GM23338 (cell line): ENCODE data around the gene ARHGEF17. TPM values are rescaled to one million over a fixed set of nuclear protein-coding genes. Genes with fewer than 3 reads are reported as not detected.

ENCODE experiments used
- ATAC-seq: fragments of 200-7000 bp; cut with Tn5 transposase; 3 replicates; pipeline ENCODE4 v1.9.1; 2020
- DNase-seq: peaks from one replicate; pipeline ENCODE4 v3.0.0-alpha.2; 2015; ENCODE audit warnings: low spot score
- H2AFZ ChIP-seq: fragments of 200-600 bp; sonication (generic); 2 replicates; pipeline ENCODE4 v1.8.0; 2016; ENCODE audit warnings: antibody characterized with exemption, mild to moderate bottlenecking, moderate library complexity
- H3F3A ChIP-seq: fragments of 200-600 bp; sonication (generic); replicated peaks from 2 replicates; pipeline ENCODE4 v1.8.0; 2017; ENCODE audit warnings: antibody characterized with exemption, mixed run types, low read depth
- H3K27ac ChIP-seq: fragments of 200-600 bp; sonication (generic); 2 replicates; pipeline ENCODE4 v1.6.1; 2016; ENCODE audit warnings: low read depth
- H3K27me3 ChIP-seq: fragments of 200-600 bp; sonication (generic); 2 replicates; pipeline ENCODE4 v1.8.0; 2016; ENCODE audit warnings: mild to moderate bottlenecking, mixed run types, moderate library complexity; ENCODE audit not compliant: insufficient read depth
- H3K36me3 ChIP-seq: fragments of 200-600 bp; sonication (generic); 2 replicates; pipeline ENCODE4 v1.8.0; 2016; ENCODE audit warnings: mild to moderate bottlenecking; ENCODE audit not compliant: insufficient read depth
- H3K4me1 ChIP-seq: fragments of 200-600 bp; sonication (generic); 2 replicates; pipeline ENCODE4 v1.8.0; 2016; ENCODE audit warnings: mild to moderate bottlenecking, moderate library complexity; ENCODE audit not compliant: insufficient read depth
- H3K4me2 ChIP-seq: fragments of 200-600 bp; sonication (generic); 2 replicates; pipeline ENCODE4 v1.7.1; 2017; ENCODE audit warnings: mixed run types
- H3K4me3 ChIP-seq: fragments of 200-600 bp; sonication (generic); 2 replicates; pipeline ENCODE4 v1.6.1; 2016; ENCODE audit warnings: mixed run types
- H3K79me2 ChIP-seq: fragments of 200-600 bp; sonication (generic); replicated peaks from 2 replicates; pipeline ENCODE4 v1.8.0; 2017; ENCODE audit warnings: mild to moderate bottlenecking; ENCODE audit not compliant: insufficient read depth
- H3K9me2 ChIP-seq: fragments of 200-600 bp; sonication (generic); 2 replicates; pipeline ENCODE4 v1.8.0; 2017; ENCODE audit not compliant: insufficient read depth
- H4K20me1 ChIP-seq: fragments of 200-600 bp; sonication (generic); replicated peaks from 2 replicates; pipeline ENCODE4 v1.8.0; 2017; ENCODE audit warnings: mild to moderate bottlenecking; ENCODE audit not compliant: insufficient read depth
- H3K27ac Mint-ChIP-seq: 2 replicates; pipeline ENCODE4 v1.8.0; 2020; ENCODE audit warnings: inconsistent platforms, mild to moderate bottlenecking, moderate library complexity, mixed read lengths
- H3K27me3 Mint-ChIP-seq: 3 replicates; pipeline ENCODE4 v1.8.0; 2022; ENCODE audit warnings: low read depth, mild to moderate bottlenecking, moderate library complexity, mixed read lengths, inconsistent platforms; ENCODE audit not compliant: insufficient read depth, poor library complexity
- H3K36me3 Mint-ChIP-seq: 3 replicates; pipeline ENCODE4 v1.8.0; 2021; ENCODE audit warnings: low read depth, mild to moderate bottlenecking, inconsistent platforms, moderate library complexity, mixed read lengths
- H3K4me1 Mint-ChIP-seq: 3 replicates; pipeline ENCODE4 v1.8.0; 2020; ENCODE audit warnings: mild to moderate bottlenecking, inconsistent platforms, mixed read lengths
- H3K4me3 Mint-ChIP-seq: 3 replicates; pipeline ENCODE4 v1.8.0; 2021; ENCODE audit warnings: moderate library complexity, mild to moderate bottlenecking, inconsistent platforms, mixed read lengths
- H3K9me3 Mint-ChIP-seq: 3 replicates; pipeline ENCODE4 v1.8.0; 2020; ENCODE audit warnings: moderate library complexity, mild to moderate bottlenecking, inconsistent platforms, mixed read lengths
- CREB1 ChIP-seq: fragments of 250-450 bp; sonication (Bioruptor Pico); IDR thresholded peaks from 2 replicates; pipeline ENCODE4 v1.5.0; 2020; ENCODE audit warnings: low read depth, mild to moderate bottlenecking, moderate library complexity
- CTCF ChIP-seq, 2 experiments: fragments of 200-600 bp in 1 of 2; sonication (generic) in 1 of 2; conservative IDR thresholded peaks; 2 replicates each; pipeline versions ENCODE4 v1.5.1 to v1.6.1; 2016 to 2017; ENCODE audit warnings: antibody characterized with exemption in 2 of 2, low read depth in 2 of 2, mild to moderate bottlenecking in 2 of 2, moderate library complexity in 1 of 2
- ETS1 ChIP-seq: IDR thresholded peaks from 2 replicates; pipeline ENCODE4 v1.6.1; 2016; ENCODE audit warnings: antibody characterized with exemption
- EZH2 ChIP-seq: fragments of 200-600 bp; sonication (generic); IDR thresholded peaks from one replicate; pipeline ENCODE4 v1.8.0; 2017; ENCODE audit warnings: antibody characterized with exemption, mild to moderate bottlenecking, low read depth; ENCODE audit not compliant: unreplicated experiment
- EZH2phosphoT487 ChIP-seq: fragments of 200-600 bp; sonication (generic); IDR thresholded peaks from one replicate; pipeline ENCODE4 v1.8.1; 2018; ENCODE audit warnings: antibody characterized with exemption; ENCODE audit not compliant: unreplicated experiment
- JUNB ChIP-seq: IDR thresholded peaks from one replicate; pipeline ENCODE4 v1.6.1; 2016; ENCODE audit warnings: antibody characterized with exemption; ENCODE audit not compliant: unreplicated experiment
- NANOG ChIP-seq: IDR thresholded peaks from 2 replicates; pipeline ENCODE4 v1.6.1; 2016; ENCODE audit warnings: antibody characterized with exemption, borderline replicate concordance
- POLR2AphosphoS5 ChIP-seq: IDR thresholded peaks from 2 replicates; pipeline ENCODE4 v1.6.1; 2016; ENCODE audit warnings: antibody characterized with exemption, low read depth
- STAT1 ChIP-seq: IDR thresholded peaks from one replicate; pipeline ENCODE4 v1.6.1; 2016; ENCODE audit warnings: antibody characterized with exemption; ENCODE audit not compliant: unreplicated experiment
- ZNF114 ChIP-seq: fragments of 250-450 bp; sonication (Bioruptor Pico); IDR thresholded peaks from 2 replicates; pipeline ENCODE4 v1.5.0; 2020; ENCODE audit warnings: mild to moderate bottlenecking, moderate library complexity
- ZNF331 ChIP-seq: fragments of 250-450 bp; sonication (Bioruptor Pico); IDR thresholded peaks from 2 replicates; pipeline ENCODE4 v1.5.0; 2020; ENCODE audit warnings: low read depth, mild to moderate bottlenecking, moderate library complexity
- ZNF462 ChIP-seq: fragments of 250-450 bp; sonication (Bioruptor Pico); IDR thresholded peaks from 2 replicates; pipeline ENCODE4 v1.5.0; 2020; ENCODE audit warnings: mild to moderate bottlenecking, moderate library complexity
- polyA plus RNA-seq: library from polyadenylated mRNA; unstranded; fragments of >200 nt; fragmentation: Nextera tagmentation; extraction: Ambion mirVana; gene quantifications from 2 replicates; pipeline ENCODE4 v1.2.1, GENCODE V29; 2016
- total RNA-seq: library from RNA; depleted of rRNA; stranded (reverse); fragments of >200 nt; shearing (Covaris generic); gene quantifications from 2 replicates; pipeline ENCODE4 v1.2.3, GENCODE V29; 2014

The ARHGEF17 gene
- total and polyA plus RNA-seq, 2 experiments from 2014 or later = 2.9 to 15.0 TPM

GRCh38 chr11:73355109-73355508 is 47.0 kb downstream of the ARHGEF17 start:
- peaks cover 6% of the 10 kb centered on the region; the same call in 1 of the 2 replicates for H4K20me1 ChIP-seq
- DNase-seq (no peak), ATAC-seq (no peak)
- H3K27me3 Mint-ChIP-seq = peaks cover 9% of the 10 kb centered on the region
- no peaks in the 10 kb centered on the region for H3K9me3 Mint-ChIP-seq
- no peak overlapping the region for H3K4me3 Mint-ChIP-seq
- no peaks in the 10 kb centered on the region for H3K79me2 ChIP-seq
- no peak overlapping the region for H3K27ac Mint-ChIP-seq
- H2AFZ ChIP-seq = no peak overlapping the region
- no peaks in the 10 kb centered on the region for H3K27me3 ChIP-seq
- H3K36me3 Mint-ChIP-seq = no peaks in the 10 kb centered on the region
- TF ChIP-seq ETS1 (no peak), EZH2 (no peak), ZNF462 (CRISPR knock-in tag) (no peak), CTCF (conservative IDR thresholded peaks at IDR 0.05; ENCODE audit: low read depth in 2 of 2) (no peak), JUNB (no peak), CREB1 (CRISPR knock-in tag) (no peak), ZNF331 (CRISPR knock-in tag) (no peak), POLR2AphosphoS5 (no peak), STAT1 (no peak), ZNF114 (CRISPR knock-in tag) (no peak), NANOG (no peak), EZH2phosphoT487 (no peak)
- no peaks in the 10 kb centered on the region for H3K4me1 Mint-ChIP-seq
- H3K4me2 ChIP-seq = no peak overlapping the region
- no peaks in the 10 kb centered on the region; the same call in 1 of the 2 replicates for H3F3A ChIP-seq
- no peak overlapping the region for H3K4me3 ChIP-seq
- no peaks in the 10 kb centered on the region for H3K36me3 ChIP-seq
- no peaks in the 10 kb centered on the region; the same call in 1 of the 2 replicates for H3K4me1 ChIP-seq
- no peaks in the 10 kb centered on the region for H3K9me2 ChIP-seq
- H3K27ac ChIP-seq = no peak overlapping the region
